Measurements from ENCODE around the gene FHOD3.

FHOD3 gene

DNA sequence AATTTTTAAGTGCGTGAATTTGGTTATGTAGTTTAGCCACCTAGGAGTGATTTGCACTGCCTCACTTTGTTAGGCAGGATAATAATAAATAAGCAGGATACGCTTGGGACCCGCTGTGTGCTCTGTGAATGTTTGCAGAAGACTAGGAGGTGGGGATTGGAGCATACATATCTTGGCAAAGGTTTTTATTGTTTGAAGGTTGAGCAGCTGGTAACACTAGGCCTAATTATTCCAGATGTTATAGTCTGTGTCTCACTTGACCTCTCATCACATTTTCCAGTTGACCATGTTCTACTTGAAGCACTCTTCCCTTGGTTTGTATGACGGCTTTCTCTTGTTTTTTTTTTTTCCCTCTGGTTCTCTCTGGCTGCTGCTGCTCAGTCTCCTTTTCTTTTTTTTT, 42.7 kb downstream of the FHOD3 start:
- no peak overlapping the region for H2AFZ ChIP-seq (ENCODE audit: low read length)
- no peak overlapping the region for H3K9ac ChIP-seq (ENCODE audit: low read depth, low read length, poor library complexity, severe bottlenecking)
- no peaks in the 10 kb centered on the region for H3K27me3 ChIP-seq (ENCODE audit: insufficient read depth, low read length, poor library complexity, severe bottlenecking)
- no peaks in the 10 kb centered on the region for H3K79me2 ChIP-seq (ENCODE audit: insufficient read depth, low read length)
- H3K4me2 ChIP-seq (ENCODE audit: low read depth, low read length, poor library complexity, severe bottlenecking) = no peak overlapping the region
- 0 out of 2 replicates have a peak, but pooled peaks cover 3% of the 10 kb centered on the region for H3K9me3 ChIP-seq (ENCODE audit: insufficient read depth, low read depth, low read length)
- H3K9me2 ChIP-seq (replicated peaks; ENCODE audit: low read depth, low read length) = no peaks in the 10 kb centered on the region
- no peaks in the 10 kb centered on the region for H3K4me1 ChIP-seq (ENCODE audit: insufficient read depth, low read length, poor library complexity, severe bottlenecking)
- H3F3A ChIP-seq (ENCODE audit: low read depth) = no peaks in the 10 kb centered on the region
- no peaks in the 10 kb centered on the region for H3K36me3 ChIP-seq (ENCODE audit: insufficient read depth, low read length)
- TF ChIP-seq EZH2phosphoT487 (IDR thresholded peaks at IDR 0.05; ENCODE audit: borderline replicate concordance) = no peak
- TF ChIP-seq, protein P1, sequence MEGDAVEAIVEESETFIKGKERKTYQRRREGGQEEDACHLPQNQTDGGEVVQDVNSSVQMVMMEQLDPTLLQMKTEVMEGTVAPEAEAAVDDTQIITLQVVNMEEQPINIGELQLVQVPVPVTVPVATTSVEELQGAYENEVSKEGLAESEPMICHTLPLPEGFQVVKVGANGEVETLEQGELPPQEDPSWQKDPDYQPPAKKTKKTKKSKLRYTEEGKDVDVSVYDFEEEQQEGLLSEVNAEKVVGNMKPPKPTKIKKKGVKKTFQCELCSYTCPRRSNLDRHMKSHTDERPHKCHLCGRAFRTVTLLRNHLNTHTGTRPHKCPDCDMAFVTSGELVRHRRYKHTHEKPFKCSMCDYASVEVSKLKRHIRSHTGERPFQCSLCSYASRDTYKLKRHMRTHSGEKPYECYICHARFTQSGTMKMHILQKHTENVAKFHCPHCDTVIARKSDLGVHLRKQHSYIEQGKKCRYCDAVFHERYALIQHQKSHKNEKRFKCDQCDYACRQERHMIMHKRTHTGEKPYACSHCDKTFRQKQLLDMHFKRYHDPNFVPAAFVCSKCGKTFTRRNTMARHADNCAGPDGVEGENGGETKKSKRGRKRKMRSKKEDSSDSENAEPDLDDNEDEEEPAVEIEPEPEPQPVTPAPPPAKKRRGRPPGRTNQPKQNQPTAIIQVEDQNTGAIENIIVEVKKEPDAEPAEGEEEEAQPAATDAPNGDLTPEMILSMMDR (conservative IDR thresholded peaks at IDR 0.05; ENCODE audit: low read length) = no peak
- H4K20me1 ChIP-seq (ENCODE audit: insufficient read depth, low read length, poor library complexity, severe bottlenecking) = no peaks in the 10 kb centered on the region
- no peak overlapping the region for H3K4me3 ChIP-seq (ENCODE audit: low read length, poor library complexity, severe bottlenecking)

DNA sequence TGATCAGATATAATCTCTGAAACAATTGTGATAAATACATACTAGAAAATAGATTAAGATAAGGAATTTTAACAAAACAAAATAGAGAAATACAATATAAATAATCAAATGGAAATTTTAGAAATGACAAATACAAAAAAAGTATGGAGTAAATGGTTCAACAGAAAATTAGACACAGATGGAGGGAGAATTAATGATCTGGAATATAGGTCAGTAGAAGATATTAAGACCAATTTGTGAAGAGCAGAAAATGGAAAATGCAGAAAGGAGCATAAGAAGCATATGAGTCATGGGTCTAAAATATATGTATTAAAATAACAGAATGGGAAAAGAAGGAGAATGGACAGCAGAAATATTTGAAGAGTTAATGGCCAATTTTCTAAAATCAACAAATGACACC, 44.4 kb downstream of the FHOD3 start:
- Histone ChIP-seq H3K4me1 (ENCODE audit: insufficient read depth, low read length, poor library complexity, severe bottlenecking) (no peaks in the 10 kb centered on the region), H3K4me3 (ENCODE audit: low read length, poor library complexity, severe bottlenecking) (no peak overlapping the region), H3K79me2 (ENCODE audit: insufficient read depth, low read length) (no peaks in the 10 kb centered on the region), H3F3A (ENCODE audit: low read depth) (no peaks in the 10 kb centered on the region), H4K20me1 (ENCODE audit: insufficient read depth, low read length, poor library complexity, severe bottlenecking) (no peaks in the 10 kb centered on the region), H3K9me3 (ENCODE audit: insufficient read depth, low read depth, low read length) (0 out of 2 replicates have a peak, but pooled peaks cover 3% of the 10 kb centered on the region), H3K27me3 (ENCODE audit: insufficient read depth, low read length, poor library complexity, severe bottlenecking) (no peaks in the 10 kb centered on the region), H3K4me2 (ENCODE audit: low read depth, low read length, poor library complexity, severe bottlenecking) (no peak overlapping the region), H2AFZ (ENCODE audit: low read length) (no peak overlapping the region), H3K36me3 (ENCODE audit: insufficient read depth, low read length) (no peaks in the 10 kb centered on the region), H3K9ac (ENCODE audit: low read depth, low read length, poor library complexity, severe bottlenecking) (no peak overlapping the region), H3K9me2 (replicated peaks; ENCODE audit: low read depth, low read length) (no peaks in the 10 kb centered on the region)
- no peak for TF ChIP-seq EZH2phosphoT487 (IDR thresholded peaks at IDR 0.05; ENCODE audit: borderline replicate concordance)
- TF ChIP-seq, protein P1 (conservative IDR thresholded peaks at IDR 0.05; ENCODE audit: low read length) = no peak

DNA sequence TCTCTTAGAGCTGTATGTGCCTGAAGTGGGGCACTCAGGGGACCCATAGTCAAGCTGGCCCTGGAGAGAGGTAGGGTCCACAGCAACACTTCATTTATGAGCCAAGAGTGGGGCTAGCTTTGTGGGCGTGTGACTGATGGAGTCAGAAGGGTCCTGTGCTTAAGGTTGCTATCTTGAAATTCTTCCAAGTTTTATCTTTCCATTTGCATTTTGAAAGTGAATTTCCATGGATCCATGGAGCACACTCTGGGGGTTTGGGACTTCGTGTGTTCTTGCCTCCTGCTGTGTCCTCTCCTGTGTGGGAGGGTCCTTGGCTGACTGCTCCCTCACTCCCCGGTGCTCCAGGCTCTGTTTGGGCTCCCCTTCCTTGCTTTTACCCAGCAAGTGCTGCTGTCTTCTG, 50.8 kb downstream of the FHOD3 start:
- Histone ChIP-seq H3K9me3 (ENCODE audit: insufficient read depth, low read depth, low read length) (no peaks in the 10 kb centered on the region), H3K27me3 (ENCODE audit: insufficient read depth, low read length, poor library complexity, severe bottlenecking) (no peaks in the 10 kb centered on the region), H3K9me2 (replicated peaks; ENCODE audit: low read depth, low read length) (no peaks in the 10 kb centered on the region), H3K9ac (ENCODE audit: low read depth, low read length, poor library complexity, severe bottlenecking) (no peak overlapping the region), H3K79me2 (ENCODE audit: insufficient read depth, low read length) (no peaks in the 10 kb centered on the region), H3K4me3 (ENCODE audit: low read length, poor library complexity, severe bottlenecking) (no peak overlapping the region), H2AFZ (ENCODE audit: low read length) (no peak overlapping the region), H3K36me3 (ENCODE audit: insufficient read depth, low read length) (no peaks in the 10 kb centered on the region), H3K4me2 (ENCODE audit: low read depth, low read length, poor library complexity, severe bottlenecking) (no peak overlapping the region), H3K4me1 (ENCODE audit: insufficient read depth, low read length, poor library complexity, severe bottlenecking) (no peaks in the 10 kb centered on the region), H4K20me1 (ENCODE audit: insufficient read depth, low read length, poor library complexity, severe bottlenecking) (no peaks in the 10 kb centered on the region), H3F3A (ENCODE audit: low read depth) (no peaks in the 10 kb centered on the region)
- TF ChIP-seq, protein P1 (conservative IDR thresholded peaks at IDR 0.05; ENCODE audit: low read length) = no peak
- TF ChIP-seq EZH2phosphoT487 (IDR thresholded peaks at IDR 0.05; ENCODE audit: borderline replicate concordance) = no peak
